Activated CD4-positive, CD25-positive, alpha-beta regulatory T cell treated with anti-CD3 and anti-CD28 coated beads, Interleukin-2, amount 50 U/mL, for 72 hours (primary cell): ENCODE data around the gene PTPRO.

Experiments
- DNase-seq: peaks from one replicate; pipeline ENCODE4 v3.0.0; 2021

PTPRO gene

DNA sequence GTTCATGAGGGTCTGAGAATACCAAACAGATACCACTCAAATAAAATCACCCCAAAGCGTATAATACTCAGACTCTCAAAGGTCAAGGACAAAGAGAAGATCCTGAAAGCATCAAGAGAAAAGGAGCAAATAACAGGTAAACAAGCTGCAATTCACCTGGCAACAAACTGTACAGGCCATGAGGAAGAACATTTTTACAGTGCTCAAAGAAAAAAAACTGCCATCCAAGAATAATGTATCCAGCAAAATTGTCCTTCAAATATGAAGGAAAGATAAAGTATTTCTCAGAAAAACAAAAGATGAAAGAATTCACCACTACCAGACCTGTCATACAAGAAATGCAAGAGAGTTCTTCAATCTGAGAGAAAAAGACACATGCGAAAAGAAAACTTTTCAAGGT lies 206.4 kb downstream of the PTPRO start:
- no peak for DNase-seq

DNA sequence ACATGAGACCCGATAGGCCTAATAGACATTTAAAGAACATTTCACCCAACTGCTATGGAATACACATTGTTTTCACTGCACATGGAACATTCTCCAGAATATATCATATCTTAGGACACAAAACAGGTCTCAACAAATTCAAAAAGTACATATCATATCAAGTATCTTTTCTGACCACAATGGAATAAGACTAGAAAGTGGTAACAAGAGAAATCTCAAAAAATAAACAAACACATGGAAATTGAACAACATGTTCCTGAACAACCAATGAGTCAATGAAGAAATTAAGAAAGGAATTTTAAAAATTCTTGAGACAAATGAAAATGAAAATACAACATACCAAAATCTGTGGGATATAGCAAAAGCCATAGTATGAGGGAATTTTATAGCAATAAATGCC lies 208.1 kb downstream of the PTPRO start:
- DNase-seq: no peak

DNA sequence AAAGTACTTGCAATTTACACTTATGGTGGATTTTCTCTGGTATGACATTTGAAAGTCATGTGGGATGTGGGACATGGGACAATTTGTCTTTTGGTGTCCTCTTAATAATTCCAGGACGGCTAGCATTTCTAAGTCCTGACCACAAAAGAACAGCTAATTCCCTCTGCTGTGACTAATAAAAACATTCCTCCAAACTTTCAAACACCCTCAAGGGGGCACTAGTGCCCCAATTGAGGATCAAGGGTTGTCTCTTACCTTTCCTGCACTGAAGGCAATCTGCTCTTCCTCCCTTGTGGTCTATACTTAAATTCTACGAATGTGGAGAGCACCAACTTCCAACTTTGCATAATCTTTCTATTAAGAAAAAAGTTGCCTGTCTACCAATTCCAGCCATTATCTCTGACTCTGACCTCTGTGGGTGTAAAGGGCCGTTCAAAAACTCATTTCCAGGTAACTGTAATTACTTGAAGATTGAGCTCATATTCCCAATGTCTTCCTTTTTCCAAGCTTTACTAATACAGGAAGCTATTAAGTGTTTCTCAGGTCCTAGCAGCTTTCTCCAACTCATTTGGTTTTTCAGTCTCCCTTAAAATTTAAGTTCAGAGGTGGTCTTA lies 210.2 kb downstream of the PTPRO start:
- DNase-seq: no peak

DNA sequence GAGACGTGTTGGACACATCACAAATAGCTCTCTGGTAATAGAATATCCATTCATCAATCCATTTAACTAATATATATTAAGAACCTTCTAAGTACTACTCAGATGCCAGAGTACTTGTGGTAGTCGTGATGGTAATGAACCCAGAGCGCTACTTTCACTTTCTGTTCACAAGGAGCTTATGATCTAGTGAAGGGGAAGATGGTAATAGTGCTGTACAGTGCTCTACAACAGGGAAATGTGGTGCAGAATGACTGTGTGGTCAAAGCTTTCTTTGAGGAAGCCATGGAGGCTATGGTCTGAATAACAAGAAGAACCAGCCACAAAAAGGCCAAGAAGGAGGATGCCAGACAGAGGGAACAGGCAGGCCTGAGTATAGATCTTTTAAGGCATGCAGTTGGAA lies 212.0 kb downstream of the PTPRO start:
- DNase-seq: no peak

DNA sequence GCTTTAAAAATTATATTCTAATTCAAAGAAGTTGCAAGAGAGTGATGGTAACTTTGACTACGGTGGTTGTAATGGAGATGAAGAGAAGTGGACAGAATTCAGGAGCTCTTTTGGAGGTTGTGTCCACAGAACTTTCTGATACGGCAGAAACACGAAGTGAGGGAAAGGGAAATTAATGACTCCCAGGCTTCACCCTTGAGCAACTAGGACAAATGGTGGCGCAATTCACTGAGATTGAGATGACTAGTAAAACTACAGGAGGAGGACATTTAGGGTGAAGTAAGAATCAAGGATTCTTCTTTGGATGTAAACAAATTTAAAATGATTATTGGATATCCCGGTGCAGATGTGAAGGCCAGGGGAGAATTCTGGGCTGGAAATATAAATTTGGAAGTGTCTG lies 212.6 kb downstream of the PTPRO start:
- DNase-seq: no peak

DNA sequence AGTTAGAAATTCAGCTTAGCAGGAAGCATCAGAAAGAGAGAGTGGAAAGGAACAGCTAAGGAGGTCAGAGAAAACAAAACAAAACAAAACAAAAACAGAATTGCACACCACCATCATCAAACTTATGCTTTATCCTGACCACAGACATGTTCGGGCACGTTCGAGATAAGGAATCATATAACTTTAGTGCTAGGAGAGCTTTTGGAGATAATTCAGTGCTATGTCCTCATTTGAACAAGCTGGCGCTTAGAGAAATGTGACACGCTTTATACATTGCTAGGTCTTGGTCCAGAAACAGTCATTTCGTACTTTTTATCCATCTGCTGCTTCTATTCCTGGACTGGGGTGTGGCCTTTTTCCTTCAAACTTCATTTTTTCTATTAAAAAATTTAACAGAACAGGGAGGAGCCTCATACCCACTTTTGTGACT lies 213.1 kb downstream of the PTPRO start:
- DNase-seq: no peak

DNA sequence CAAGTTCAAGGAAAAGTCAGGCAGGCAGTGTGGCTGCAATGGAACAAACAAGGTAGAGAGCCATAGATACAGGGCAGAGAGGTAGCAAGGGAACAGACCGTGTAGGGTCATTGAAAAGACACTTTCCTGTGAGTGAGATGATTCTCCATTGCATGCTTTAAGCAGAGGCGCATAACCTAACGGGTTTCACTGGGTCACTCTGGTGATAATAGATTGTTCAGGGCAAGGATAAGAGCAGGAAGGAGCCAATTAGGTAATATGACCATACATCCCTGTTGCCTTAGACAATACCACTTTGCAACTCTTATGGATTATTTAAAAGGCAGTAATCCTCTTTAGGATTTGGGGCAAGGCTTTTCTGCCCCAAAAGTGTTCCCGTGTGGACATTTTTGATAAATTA lies 214.1 kb downstream of the PTPRO start:
- no peak for DNase-seq

DNA sequence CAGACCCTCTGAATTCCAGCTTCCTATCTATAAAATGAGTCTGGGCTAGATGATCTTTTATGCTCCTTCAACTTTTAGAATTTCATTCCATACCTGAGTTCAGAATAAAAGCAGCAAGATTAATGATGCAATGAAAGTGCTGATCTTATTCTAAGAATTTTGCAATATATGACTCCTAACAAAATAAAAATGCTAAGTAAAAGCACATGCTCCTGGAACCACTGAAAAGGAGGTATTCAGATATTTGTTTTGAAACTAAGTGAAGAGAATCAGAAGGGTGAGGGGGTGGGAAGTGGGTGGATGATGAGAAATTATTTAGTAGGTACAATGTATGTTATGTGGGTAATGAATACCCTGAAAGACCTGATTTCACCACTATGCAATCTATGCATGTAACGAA lies 216.6 kb downstream of the PTPRO start:
- no peak for DNase-seq

DNA sequence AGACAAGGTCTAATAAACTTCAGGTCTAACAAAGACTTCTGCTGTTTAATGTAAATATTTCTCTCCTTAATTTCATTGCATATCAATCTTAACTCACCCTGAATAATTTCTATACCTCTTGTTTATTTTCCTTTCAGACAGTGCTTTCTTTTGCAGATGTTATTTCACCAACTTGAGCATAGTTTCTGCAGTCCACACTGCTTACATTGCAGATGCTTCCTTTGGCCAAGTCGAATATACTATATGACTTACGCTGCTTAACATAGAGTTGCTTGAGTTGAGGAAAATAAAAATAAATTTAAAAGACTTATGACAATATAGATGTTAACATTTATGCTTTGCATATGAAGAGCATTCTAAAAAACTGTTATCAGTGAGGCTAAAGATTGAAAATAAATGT lies 217.7 kb downstream of the PTPRO start:
- no peak for DNase-seq

DNA sequence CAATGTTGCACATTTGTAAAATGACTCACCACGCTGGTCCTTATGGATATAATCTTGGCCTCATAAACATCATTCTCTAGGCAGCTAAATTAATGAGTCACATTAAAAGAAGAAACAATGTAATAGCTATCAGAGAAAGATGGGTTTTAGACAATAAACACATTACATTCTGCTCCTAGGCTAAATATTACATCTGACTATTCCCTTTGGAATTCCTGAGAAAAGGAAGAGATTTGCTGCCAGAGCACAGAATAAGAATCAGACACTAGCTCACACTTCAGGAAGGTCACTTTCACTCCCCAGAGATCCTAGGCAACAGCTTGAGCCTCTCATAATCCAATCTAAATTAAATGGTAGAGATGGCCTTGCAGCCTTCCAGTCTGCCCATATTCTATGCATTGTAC lies 218.2 kb downstream of the PTPRO start:
- DNase-seq: no peak

DNA sequence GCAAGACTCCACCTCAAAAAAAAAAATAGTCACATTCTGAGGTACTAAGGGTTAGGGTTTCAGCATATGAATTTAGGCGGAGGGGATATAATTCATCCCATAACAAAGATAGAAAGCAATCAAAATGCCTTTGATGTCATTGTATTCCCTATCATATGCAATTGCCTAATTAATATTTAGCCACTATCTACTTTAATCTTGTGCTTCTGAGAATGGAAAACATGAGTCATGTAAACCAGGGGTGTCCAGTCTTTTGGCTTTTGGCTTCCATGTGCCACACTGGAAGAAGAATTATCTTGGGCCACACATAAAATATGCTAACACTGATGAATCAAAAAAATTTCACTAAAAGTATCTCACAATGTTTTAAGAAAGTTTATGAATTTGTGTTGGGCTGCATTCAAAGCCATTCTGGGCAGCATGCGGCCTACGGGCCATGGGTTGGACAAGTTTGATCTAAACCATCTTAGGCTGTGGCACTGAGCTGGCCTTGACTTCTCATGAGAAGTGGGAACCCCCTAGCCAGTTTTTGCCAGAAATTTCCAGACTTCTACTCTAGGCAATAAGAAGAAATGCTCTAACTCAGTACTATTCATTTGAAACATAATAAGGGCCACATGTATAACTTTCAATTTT lies 219.8 kb downstream of the PTPRO start:
- no peak for DNase-seq

DNA sequence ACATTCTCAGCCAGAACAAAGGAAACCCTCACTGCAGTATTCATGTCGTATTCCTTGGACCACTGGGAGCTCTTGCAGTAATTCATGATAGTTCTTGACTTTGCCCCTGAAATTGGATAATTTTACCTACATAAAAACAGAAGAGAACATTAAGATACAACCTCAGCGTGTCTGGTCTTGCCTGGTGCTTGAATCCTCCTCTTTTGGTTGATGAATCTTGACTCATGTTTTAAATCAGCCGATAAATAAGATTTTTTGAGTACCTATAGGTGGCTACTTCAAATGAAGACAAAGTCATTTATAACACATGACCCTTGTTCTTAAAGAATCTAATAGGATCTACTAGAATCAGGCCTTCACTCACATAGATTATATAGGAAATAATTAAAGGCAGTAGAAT lies 221.0 kb downstream of the PTPRO start:
- DNase-seq: no peak

DNA sequence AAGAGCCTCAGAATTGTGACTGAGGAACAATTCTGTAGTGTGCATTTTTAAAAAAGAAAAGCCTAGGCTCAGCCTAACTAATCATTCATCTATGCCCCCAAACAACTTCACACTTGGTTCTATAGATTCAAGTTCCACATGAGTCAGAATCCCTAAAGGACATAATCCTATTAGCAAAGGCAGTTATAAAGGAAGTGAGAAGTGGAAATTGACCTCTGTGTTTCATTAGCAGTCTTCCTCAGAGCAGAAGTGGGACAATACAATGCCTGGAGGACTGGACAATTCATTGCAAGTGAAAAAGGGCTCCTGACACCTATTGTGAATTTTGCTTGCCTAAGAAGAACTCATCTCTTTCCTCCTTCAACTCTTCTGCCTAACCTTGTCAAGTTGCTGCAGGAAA lies 222.3 kb downstream of the PTPRO start:
- DNase-seq: no peak

DNA sequence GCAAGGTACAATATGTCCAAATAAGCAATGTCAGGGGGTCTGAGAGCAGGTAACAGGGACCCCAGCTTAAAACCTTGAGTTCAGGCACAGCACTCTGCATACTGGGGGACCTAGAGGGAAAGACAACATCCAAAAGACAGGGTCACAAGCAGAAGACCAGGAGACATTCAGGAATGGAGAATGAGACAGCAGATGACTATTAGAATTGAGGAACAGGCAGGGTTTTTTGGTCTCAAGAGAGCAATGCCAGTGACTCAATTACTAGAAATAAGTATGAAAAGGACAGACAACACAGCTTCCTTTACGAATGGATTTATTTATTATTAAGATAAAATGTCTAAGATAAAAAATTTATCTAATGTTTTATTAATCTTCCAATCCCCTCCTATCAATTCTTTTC lies 223.0 kb downstream of the PTPRO start:
- DNase-seq: no peak

DNA sequence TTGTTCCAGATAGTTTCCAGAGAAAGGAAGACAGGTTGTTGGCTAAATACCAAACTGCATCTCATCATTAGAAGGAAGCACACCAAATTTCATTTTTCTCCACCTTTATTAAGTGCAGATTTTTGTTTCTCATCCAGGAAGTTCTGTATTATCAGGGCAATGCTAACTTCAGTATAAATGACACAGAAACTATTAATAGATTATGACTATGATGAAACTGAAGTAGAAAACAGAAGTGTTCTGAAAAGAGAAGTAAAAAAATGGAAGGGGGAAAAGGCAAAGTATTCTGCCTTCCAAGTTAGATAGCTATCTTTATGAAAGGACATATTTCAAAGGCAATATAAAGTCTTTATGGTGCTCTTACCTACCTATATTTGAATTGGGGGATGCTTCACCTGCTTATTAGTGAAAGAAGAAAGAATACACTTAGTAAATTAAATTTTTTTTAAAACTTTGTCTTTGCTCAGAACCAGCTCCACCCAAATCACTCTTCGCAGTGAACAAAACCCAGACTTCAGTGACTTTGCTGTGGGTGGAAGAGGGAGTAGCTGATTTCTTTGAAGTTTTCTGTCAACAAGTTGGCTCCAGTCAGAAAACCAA lies 223.9 kb downstream of the PTPRO start:
- no peak for DNase-seq

DNA sequence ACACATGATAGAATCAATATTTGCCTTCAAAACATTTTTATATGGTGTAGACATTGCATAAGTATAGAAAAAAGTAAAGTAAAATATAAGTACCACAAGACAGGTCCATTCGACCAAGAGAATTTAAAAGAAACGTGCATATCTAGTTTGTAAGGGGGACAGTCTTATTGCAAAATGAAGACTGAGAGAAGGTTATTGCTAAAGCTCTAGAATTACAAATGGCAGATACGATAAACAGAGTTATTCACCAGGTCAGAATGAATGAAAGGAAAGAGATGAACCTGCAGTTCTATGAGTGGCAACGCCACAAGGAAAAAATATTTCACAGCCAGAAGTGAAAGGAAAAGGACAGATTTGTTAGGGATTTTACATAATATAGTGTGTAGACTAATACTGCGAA lies 224.8 kb downstream of the PTPRO start:
- DNase-seq: no peak

DNA sequence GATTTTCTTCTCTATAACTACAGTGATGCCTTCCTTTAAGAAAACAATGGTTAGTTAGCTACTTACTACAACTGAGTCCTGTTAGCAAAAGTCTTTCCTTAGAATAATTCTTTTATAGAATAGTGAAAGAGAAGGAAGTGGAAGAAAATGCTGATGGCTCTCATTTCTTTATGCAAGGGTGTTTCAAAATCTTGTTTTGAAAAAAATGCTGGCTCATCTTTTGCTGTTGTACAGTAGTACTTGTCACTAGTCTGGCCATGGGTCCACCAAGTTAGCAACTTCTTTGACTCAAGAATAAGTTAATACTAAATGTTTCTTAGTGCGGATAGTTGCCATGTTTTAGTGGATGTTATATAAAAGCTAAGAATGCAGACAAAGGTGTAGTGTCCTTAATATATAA lies 225.4 kb downstream of the PTPRO start:
- no peak for DNase-seq

DNA sequence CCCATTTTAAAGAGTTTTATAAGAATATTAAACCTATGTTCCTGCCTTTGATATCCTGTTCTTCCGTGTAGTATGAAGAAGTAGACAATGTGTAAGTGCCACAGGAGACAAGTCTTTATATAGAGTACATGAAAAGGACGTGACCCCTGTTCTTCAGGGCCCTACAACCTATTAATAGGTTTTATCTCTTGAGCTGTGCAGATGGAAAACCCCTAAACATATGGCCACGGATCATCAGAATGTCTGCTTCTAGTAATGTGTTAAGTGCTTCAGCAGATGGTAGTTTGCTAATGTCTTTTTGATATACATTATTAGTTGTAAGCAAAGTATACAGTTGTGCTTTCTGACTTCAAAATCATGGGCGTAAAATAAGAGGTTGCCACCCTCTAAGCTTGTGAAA lies 228.5 kb downstream of the PTPRO start:
- no peak for DNase-seq

DNA sequence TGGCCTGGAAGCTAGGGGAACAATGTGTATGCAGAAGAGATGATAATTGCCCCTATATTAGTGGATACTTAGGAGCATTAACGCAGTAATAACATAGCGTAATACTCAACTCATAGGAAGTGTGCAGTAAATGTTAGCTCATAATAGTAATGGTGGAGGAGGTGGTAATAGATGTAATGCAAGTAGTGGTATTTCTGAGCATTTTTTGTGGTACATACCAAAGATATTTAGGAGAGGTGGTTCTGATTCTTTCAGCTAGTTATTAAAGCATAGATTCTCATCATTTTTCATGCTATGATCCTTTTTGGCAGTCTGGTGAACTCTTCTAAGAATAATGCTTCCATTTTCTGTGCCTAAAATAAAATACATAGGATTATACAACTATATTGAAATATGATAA lies 233.1 kb downstream of the PTPRO start:
- DNase-seq: no peak

DNA sequence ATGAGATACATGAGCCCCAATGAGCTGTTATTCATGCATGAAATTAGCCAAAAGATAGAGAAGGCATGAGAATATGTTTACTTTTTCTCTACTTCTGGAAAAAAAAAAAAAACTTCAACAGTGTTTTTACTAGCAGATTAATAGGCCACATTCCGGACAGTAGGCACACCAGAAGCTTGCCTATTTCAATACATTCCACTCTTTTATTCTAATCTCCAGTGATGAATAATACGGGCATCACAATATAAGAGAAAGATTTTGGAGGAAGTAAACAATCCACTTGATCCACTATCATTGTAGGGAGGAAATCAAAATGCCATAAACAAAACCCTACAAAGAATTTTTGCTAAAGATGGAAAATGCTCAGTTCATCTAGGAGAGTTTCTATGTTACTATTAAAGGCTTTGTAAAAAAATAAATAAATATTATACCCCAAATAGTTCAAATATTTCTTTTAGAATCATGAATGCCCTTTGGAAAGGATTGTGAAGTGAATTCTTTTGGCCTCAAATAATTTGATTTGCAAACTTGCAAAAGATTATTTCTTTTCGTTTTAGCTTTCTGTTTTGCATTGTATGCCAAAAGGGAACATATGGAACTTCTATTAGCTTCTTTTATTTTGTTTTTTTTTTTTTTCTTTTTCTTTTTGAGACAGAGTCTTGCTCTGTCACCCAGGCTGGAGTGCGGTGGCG lies 234.2 kb downstream of the PTPRO start:
- no peak for DNase-seq

DNA sequence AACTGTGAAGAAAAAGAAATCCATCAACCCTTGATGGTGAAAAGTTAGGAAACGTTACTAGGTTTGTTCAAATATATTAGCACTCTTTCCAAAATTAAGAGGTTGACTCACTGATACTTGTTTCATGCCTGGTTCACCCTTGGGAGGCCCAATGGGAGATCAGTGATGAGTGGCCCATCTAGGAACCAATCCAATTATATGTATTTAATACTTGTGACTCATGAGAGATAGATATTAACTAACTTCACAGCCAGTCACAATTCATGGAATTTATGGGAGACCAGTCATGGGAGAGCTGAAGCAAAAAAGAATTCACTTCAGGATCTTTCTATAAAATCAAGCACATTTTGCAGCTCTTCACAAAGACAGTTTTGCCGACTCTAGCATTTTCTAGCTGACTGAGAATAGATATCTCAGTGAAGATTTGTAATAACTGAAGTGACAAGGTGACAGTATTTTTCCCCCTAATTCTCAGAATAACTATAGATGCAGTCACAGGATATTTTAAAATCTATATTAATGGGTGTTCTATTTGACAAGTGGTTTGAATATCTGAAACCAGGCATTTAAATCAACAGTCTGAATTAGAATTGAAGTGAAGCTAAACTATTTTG lies 236.7 kb downstream of the PTPRO start:
- DNase-seq: no peak

DNA sequence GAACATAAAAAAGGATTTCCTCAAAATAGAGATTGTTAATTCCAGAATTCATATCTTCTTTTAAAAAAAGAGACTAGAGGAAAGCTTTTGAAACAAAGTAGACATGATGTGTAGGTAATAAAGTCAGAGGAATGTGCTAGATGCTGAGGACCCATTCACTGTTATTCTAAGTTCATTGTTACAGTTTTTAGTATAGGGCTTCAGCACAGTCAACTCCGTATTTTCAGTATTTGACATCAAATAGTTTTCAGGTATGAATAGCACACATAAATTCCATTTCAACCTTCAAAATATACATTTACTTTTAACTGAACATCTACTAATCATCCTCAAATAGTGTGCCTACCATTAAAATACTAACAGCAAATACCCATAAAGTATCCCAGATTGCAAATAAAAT lies 239.1 kb downstream of the PTPRO start:
- no peak for DNase-seq

DNA sequence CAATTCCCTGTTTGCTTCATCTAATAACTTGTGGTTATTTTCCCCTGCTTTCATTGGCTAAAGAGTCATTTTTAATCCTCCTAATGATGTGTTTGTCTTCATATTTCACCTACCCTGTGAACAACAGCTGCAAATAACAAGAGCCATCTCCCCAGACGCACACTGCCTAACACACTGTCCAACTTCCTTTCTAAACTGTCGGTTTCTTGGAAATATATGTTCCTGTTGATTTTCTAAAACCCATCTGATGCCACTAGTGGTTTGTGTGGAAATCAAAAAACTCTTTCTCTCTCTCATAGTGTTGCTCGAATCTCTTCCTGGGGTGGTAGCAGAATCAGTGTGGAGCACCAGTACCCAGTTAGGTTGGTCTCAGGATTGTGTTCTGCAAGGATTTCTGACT lies 240.0 kb downstream of the PTPRO start:
- no peak for DNase-seq

DNA sequence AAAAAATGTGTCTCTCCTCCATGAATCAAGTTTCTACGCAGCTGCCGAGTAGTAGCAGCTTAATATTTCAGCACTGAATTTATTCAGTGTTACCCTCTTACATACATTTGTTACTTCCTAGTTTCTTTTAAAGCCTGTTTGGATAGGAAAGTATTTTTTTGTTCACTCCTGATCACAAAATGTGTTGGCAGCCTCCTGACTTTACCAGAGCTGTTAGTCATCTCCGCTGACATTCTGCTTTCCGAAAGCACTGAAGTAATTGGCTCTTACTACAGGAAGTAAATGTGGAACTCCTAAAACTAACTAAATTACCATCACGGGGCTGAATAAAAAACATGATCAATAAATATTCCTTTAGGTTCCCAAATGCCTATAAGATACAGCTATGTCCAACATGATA lies 241.4 kb downstream of the PTPRO start:
- DNase-seq: no peak
